Panc1 (cell line): ENCODE data around the gene SLC9A6.
"Not testable (repeated sequence)": the region's sequence is repeated elsewhere in the genome, so short reads cannot be mapped to it uniquely, and the experiment has no call there.

Experiments
- REST ChIP-seq, 2 experiments: IDR thresholded peaks; 2 replicates each; pipeline ENCODE4 v1.6.1; 2011 to 2012; ENCODE audit warnings: low read depth in 2 of 2, control low read depth in 1 of 2, low read length in 1 of 2, mild to moderate bottlenecking in 1 of 2, moderate library complexity in 1 of 2; ENCODE audit not compliant: insufficient read depth in 1 of 2
- TF ChIP-seq, protein P1 (sequence below): fragments of 450-650 bp; IDR thresholded peaks from 2 replicates; pipeline ENCODE4 v1.5.1; 2017; ENCODE audit warnings: mild to moderate bottlenecking

DNA sequence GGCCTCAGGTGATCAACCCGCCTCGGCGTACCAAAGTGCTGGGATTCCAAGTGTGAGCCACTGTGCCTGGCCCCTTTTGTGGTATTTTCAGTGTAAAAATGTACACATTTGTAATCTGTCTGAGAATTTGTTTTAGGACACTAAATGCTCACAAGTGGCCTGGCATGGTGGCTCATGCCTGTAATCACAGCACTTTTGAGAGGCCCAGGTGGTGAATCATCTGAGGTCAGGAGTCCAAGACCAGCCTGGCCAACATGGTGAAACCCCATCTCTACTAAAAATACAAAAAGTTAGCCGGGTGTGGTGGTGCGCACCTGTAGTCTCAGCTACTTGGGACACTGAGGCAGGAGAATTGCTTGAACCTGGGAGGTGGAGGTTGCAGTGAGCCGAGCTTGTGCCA, 106.7 kb downstream of the SLC9A6 start:
- TF ChIP-seq, protein P1, sequence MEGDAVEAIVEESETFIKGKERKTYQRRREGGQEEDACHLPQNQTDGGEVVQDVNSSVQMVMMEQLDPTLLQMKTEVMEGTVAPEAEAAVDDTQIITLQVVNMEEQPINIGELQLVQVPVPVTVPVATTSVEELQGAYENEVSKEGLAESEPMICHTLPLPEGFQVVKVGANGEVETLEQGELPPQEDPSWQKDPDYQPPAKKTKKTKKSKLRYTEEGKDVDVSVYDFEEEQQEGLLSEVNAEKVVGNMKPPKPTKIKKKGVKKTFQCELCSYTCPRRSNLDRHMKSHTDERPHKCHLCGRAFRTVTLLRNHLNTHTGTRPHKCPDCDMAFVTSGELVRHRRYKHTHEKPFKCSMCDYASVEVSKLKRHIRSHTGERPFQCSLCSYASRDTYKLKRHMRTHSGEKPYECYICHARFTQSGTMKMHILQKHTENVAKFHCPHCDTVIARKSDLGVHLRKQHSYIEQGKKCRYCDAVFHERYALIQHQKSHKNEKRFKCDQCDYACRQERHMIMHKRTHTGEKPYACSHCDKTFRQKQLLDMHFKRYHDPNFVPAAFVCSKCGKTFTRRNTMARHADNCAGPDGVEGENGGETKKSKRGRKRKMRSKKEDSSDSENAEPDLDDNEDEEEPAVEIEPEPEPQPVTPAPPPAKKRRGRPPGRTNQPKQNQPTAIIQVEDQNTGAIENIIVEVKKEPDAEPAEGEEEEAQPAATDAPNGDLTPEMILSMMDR: not testable (repeated sequence)
- TF ChIP-seq REST (IDR thresholded peaks at IDR 0.05; ENCODE audit: insufficient read depth in 1 of 2, low read depth in 2 of 2, low read length in 1 of 2): not testable (repeated sequence)
